ENCODE measurements around the gene PNMA8B. TPM values are rescaled to one million over a fixed set of nuclear protein-coding genes. Genes with fewer than 3 reads are reported as not detected.
A peak's percentile ranks its signal among the peaks of the same experiment; 100 is the strongest.

The PNMA8B gene
- total and polyA plus RNA-seq, 7 donors, result 0.16 to 0.52 (median 0.34) TPM

GRCh38 chr19:46446021-46446420 is 49.6 kb downstream of the PNMA8B start:
- no peak for ATAC-seq

GRCh38 chr19:46442808-46443450 is 52.7 kb downstream of the PNMA8B start:
- Histone ChIP-seq H3K9me3 (no peaks in the 10 kb centered on the region), H3K4me1 (peaks cover 6% of the 10 kb centered on the region), H3K27me3 (ENCODE audit: insufficient read depth in 3 of 3, low read length in 2 of 3) (no peaks in the 10 kb centered on the region), H3K4me3 (no peak overlapping the region), H3K27ac (no peak overlapping the region), H3K36me3 (ENCODE audit: insufficient read depth in 1 of 2, low read depth in 1 of 2) (no peaks in the 10 kb centered on the region)
- DNase-seq (peak in 1 of 2 donors; percentile 19), ATAC-seq (no peak)
- 50 to 59% (median 54%) methylated on average over 8 of the region's 8 CpGs for WGBS, 3 donors
- TF ChIP-seq, protein P1, sequence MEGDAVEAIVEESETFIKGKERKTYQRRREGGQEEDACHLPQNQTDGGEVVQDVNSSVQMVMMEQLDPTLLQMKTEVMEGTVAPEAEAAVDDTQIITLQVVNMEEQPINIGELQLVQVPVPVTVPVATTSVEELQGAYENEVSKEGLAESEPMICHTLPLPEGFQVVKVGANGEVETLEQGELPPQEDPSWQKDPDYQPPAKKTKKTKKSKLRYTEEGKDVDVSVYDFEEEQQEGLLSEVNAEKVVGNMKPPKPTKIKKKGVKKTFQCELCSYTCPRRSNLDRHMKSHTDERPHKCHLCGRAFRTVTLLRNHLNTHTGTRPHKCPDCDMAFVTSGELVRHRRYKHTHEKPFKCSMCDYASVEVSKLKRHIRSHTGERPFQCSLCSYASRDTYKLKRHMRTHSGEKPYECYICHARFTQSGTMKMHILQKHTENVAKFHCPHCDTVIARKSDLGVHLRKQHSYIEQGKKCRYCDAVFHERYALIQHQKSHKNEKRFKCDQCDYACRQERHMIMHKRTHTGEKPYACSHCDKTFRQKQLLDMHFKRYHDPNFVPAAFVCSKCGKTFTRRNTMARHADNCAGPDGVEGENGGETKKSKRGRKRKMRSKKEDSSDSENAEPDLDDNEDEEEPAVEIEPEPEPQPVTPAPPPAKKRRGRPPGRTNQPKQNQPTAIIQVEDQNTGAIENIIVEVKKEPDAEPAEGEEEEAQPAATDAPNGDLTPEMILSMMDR (IDR thresholded peaks at IDR 0.05), result no peak
- intact Hi-C loops (cut with DNase I), result no loop called here

More at GRCh38 chr19:46446021-46446420, 49.6 kb downstream of the PNMA8B start:
- no peak for DNase-seq
- H3K4me3 ChIP-seq, result no peak overlapping the region
- no peaks in the 10 kb centered on the region for H3K36me3 ChIP-seq (ENCODE audit: insufficient read depth in 1 of 2, low read depth in 1 of 2)
- TF ChIP-seq, protein P1 (IDR thresholded peaks at IDR 0.05), result no peak
- no peaks in the 10 kb centered on the region for H3K27me3 ChIP-seq (ENCODE audit: insufficient read depth in 3 of 3, low read length in 2 of 3)
- no peaks in the 10 kb centered on the region for H3K9me3 ChIP-seq
- WGBS, 3 donors, result 84 to 93% (median 88%) methylated on average over 13 to 15 of the region's 15 CpGs
- H3K27ac ChIP-seq, result no peak overlapping the region
- H3K4me1 ChIP-seq, result peaks cover 9% of the 10 kb centered on the region
- intact Hi-C loops (cut with DNase I), result no loop called here

GRCh38 chr19:46441866-46442265 is 53.8 kb downstream of the PNMA8B start:
- Histone ChIP-seq H3K36me3 (ENCODE audit: insufficient read depth in 1 of 2, low read depth in 1 of 2) (no peaks in the 10 kb centered on the region), H3K4me3 (no peak overlapping the region), H3K27ac (no peak overlapping the region), H3K27me3 (ENCODE audit: insufficient read depth in 3 of 3, low read length in 2 of 3) (no peaks in the 10 kb centered on the region), H3K4me1 (peaks cover 6% of the 10 kb centered on the region), H3K9me3 (no peaks in the 10 kb centered on the region)
- TF ChIP-seq, protein P1 (IDR thresholded peaks at IDR 0.05), result no peak
- WGBS, 3 donors, result 72 to 89% (median 77%) methylated on average over 1 of the region's 1 CpG
- intact Hi-C loops (cut with DNase I), result no loop called here
- DNase-seq (no peak), ATAC-seq (no peak)

Other genes starting within 250 kb of the PNMA8B start
- 10 to 100 TPM in 3 of 4 donors, 1 to 10 TPM in 1; 1.6 to 20.4 (median 11.7) TPM for gene HIF3A, start 198.8 kb downstream of the PNMA8B start, total RNA-seq
- 10 to 100 TPM in 1 of 3 donors, 1 to 10 TPM in 2; 5.3 to 12.1 (median 9.0) TPM for gene HIF3A, start 198.8 kb downstream of the PNMA8B start, polyA plus RNA-seq
- 10 to 100 TPM; 47.7 to 69.4 (median 53.6) TPM for gene PPP5C, start 148.8 kb downstream of the PNMA8B start, total RNA-seq
- 10 to 100 TPM; 39.7 to 73.6 (median 51.7) TPM for gene PPP5C, start 148.8 kb downstream of the PNMA8B start, polyA plus RNA-seq
- 1 to 10 TPM; 1.1 to 7.0 (median 2.4) TPM for gene CCDC8, start 82.3 kb downstream of the PNMA8B start, total RNA-seq
- 1 to 10 TPM in 1 of 3 donors, under 1 TPM in 2; 0.51 to 1.6 (median 0.84) TPM for gene CCDC8, start 82.3 kb downstream of the PNMA8B start, polyA plus RNA-seq
- not detected for gene PNMA8C, start 66.9 kb downstream of the PNMA8B start, total RNA-seq
- gene PNMA8C, start 66.9 kb downstream of the PNMA8B start, polyA plus RNA-seq, result under 1 TPM in 1 of 3 donors, not detected in 2; 0.01 TPM
- gene PNMA8A, start 24.3 kb downstream of the PNMA8B start, total RNA-seq, result 1 to 10 TPM in 2 of 4 donors, under 1 TPM in 2; 0.48 to 3.8 (median 1.5) TPM
- gene PNMA8A, start 24.3 kb downstream of the PNMA8B start, polyA plus RNA-seq, result 1 to 10 TPM in 1 of 3 donors, under 1 TPM in 2; 0.11 to 2.2 (median 0.38) TPM
- gene CALM3, start 105.5 kb upstream of the PNMA8B start, total RNA-seq, result 100 to 1,000 TPM; 142 to 192 (median 175) TPM
- 100 to 1,000 TPM; 120 to 145 (median 124) TPM for gene CALM3, start 105.5 kb upstream of the PNMA8B start, polyA plus RNA-seq
- 1 to 10 TPM in 3 of 4 donors, under 1 TPM in 1; 0.82 to 7.0 (median 2.3) TPM for gene PTGIR, start 129.2 kb upstream of the PNMA8B start, total RNA-seq
- 1 to 10 TPM in 1 of 3 donors, under 1 TPM in 2; 0.74 to 1.2 (median 0.75) TPM for gene PTGIR, start 129.2 kb upstream of the PNMA8B start, polyA plus RNA-seq
- not detected for gene GNG8, start 140.3 kb upstream of the PNMA8B start, total RNA-seq
- not detected for gene GNG8, start 140.3 kb upstream of the PNMA8B start, polyA plus RNA-seq
- 1 to 10 TPM in 3 of 4 donors, under 1 TPM in 1; 0.76 to 1.6 (median 1.1) TPM for gene DACT3, start 165.3 kb upstream of the PNMA8B start, total RNA-seq
- under 1 TPM; 0.44 to 0.66 (median 0.53) TPM for gene DACT3, start 165.3 kb upstream of the PNMA8B start, polyA plus RNA-seq
- gene PRKD2, start 221.2 kb upstream of the PNMA8B start, total RNA-seq, result 1 to 10 TPM; 6.3 to 9.1 (median 8.1) TPM
- gene PRKD2, start 221.2 kb upstream of the PNMA8B start, polyA plus RNA-seq, result 1 to 10 TPM; 4.0 to 6.9 (median 4.8) TPM

Measured in psoas muscle (tissue), 8 donors.